Loucy (cell line): ENCODE results near the gene BRWD1.

Source experiments
- EZH2phosphoT487 ChIP-seq: fragments of 200-600 bp; IDR thresholded peaks from 2 replicates; pipeline ENCODE4 v1.6.1; 2018; ENCODE audit warnings: antibody characterized with exemption, mild to moderate bottlenecking, moderate library complexity, borderline replicate concordance
- TF ChIP-seq, protein P1 (sequence below): fragments of 200-600 bp; sonication (generic); conservative IDR thresholded peaks from 2 replicates; pipeline ENCODE4 v1.5.1; 2014; ENCODE audit warnings: mild to moderate bottlenecking, antibody characterized with exemption, low read length

DNA sequence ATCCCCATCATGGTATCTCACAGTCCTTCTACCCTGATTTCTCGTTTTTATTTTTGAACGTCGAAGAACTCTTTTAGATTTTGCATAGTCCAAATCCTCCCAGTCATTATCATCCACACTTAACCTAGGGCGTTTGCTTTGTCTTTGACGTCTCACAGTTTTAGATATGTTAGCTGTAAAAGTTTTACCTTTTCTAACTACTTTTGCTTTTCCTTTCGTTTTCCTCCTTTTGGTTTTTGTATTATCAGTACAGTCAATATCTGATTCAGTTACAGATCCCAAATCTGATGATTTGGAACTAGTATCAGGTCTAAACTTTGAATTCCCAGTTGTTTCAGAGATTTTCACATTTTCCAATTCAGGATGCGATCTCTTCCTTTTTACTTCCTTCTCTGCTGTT, 117.1 kb downstream of the BRWD1 start:
- TF ChIP-seq, protein P1, sequence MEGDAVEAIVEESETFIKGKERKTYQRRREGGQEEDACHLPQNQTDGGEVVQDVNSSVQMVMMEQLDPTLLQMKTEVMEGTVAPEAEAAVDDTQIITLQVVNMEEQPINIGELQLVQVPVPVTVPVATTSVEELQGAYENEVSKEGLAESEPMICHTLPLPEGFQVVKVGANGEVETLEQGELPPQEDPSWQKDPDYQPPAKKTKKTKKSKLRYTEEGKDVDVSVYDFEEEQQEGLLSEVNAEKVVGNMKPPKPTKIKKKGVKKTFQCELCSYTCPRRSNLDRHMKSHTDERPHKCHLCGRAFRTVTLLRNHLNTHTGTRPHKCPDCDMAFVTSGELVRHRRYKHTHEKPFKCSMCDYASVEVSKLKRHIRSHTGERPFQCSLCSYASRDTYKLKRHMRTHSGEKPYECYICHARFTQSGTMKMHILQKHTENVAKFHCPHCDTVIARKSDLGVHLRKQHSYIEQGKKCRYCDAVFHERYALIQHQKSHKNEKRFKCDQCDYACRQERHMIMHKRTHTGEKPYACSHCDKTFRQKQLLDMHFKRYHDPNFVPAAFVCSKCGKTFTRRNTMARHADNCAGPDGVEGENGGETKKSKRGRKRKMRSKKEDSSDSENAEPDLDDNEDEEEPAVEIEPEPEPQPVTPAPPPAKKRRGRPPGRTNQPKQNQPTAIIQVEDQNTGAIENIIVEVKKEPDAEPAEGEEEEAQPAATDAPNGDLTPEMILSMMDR, result no peak
- no peak for TF ChIP-seq EZH2phosphoT487
